Suprapubic skin (tissue), 3 donors: Measurements from ENCODE around the gene NGLY1.

Source experiments
- POLR2A ChIP-seq, 2 donors: fragments of 450-650 bp; IDR thresholded peaks; one replicate each; pipeline ENCODE4 v1.6.1; 2017; ENCODE audit warnings: antibody characterized with exemption in 2 of 2, mild to moderate bottlenecking in 2 of 2, moderate library complexity in 2 of 2
- TF ChIP-seq, protein P1 (sequence below), 2 donors: fragments of 200-600 bp in 1 of 2; fragments of 450-650 bp in 1 of 2; sonication (generic) in 1 of 2; IDR thresholded peaks; one replicate each; pipeline ENCODE4 v1.5.1; 2016 to 2019; ENCODE audit warnings: antibody characterized with exemption in 2 of 2, mild to moderate bottlenecking in 1 of 2, moderate library complexity in 1 of 2

DNA sequence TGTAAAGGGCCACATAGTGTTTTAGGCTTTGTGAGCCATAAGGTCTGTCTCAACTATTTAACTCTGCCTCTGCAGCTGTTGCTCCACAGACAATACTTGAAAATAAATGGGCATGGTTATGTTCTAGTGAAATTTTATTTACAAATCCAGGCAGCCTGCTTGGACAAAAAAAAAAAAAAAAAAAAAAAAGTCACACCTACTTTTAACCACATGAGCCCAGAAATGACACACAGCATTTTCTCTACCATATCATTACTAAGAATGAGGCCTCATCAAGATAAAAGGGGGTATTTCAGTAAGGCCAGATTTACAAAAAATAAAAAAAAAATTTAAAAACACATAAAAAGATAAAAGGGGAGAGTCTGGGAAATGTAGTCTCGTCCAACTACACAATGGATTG lies 1.7 kb upstream of the NGLY1 start:
- TF ChIP-seq, protein P1, sequence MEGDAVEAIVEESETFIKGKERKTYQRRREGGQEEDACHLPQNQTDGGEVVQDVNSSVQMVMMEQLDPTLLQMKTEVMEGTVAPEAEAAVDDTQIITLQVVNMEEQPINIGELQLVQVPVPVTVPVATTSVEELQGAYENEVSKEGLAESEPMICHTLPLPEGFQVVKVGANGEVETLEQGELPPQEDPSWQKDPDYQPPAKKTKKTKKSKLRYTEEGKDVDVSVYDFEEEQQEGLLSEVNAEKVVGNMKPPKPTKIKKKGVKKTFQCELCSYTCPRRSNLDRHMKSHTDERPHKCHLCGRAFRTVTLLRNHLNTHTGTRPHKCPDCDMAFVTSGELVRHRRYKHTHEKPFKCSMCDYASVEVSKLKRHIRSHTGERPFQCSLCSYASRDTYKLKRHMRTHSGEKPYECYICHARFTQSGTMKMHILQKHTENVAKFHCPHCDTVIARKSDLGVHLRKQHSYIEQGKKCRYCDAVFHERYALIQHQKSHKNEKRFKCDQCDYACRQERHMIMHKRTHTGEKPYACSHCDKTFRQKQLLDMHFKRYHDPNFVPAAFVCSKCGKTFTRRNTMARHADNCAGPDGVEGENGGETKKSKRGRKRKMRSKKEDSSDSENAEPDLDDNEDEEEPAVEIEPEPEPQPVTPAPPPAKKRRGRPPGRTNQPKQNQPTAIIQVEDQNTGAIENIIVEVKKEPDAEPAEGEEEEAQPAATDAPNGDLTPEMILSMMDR (IDR thresholded peaks at IDR 0.05): no peak
- TF ChIP-seq POLR2A (IDR thresholded peaks at IDR 0.05): no peak
